A549 (cell line): ENCODE data around the gene ZNF335. TPM values are rescaled to one million over a fixed set of nuclear protein-coding genes. Genes with fewer than 3 reads are reported as not detected.

Experiments
- ATAC-seq, 2 experiments: fragments of 200-7000 bp in 1 of 2; fragments of >200 bp in 1 of 2; cut with Nextera tagmentation in 1 of 2; cut with Tn5 transposase in 1 of 2; 3 replicates each; pipeline versions ENCODE4 v1.8.0 to v1.9.1; 2018 to 2020; ENCODE audit warnings: mild to moderate bottlenecking in 1 of 2, moderate library complexity in 1 of 2
- CTCF ChIA-PET: fragments of 300-600 bp; sonication (Branson Sonifier 250); formaldehyde crosslinking; extraction: SDS; loops from one replicate; lab custom pipeline; 2021; ENCODE audit warnings: antibody characterized with exemption, inconsistent platforms; lab: Yijun Ruan, JAX
- POLR2A ChIA-PET: fragments of 350-600 bp; formaldehyde crosslinking; extraction: SDS; loops from one replicate; lab custom pipeline; 2021; ENCODE audit warnings: antibody characterized with exemption, inconsistent platforms; lab: Yijun Ruan, JAX
- DNase-seq, 2 experiments: peaks; one replicate each; pipeline versions ENCODE4 v3.0.0 to v3.0.0-alpha.2; 2011 to 2016; ENCODE audit warnings: low read depth in 1 of 2, low spot score in 1 of 2
- FAIRE-seq: peaks from 2 replicates; lab custom pipeline; 2011; peaks lifted over from hg19 to GRCh38; lab: Jason Lieb, UNC
- H3K27ac ChIP-seq, 2 experiments: fragments of >200 bp; sonication (Bioruptor Twin); formaldehyde crosslinking; 3 replicates each; pipeline ENCODE4 v1.5.1; 2016 to 2017
- H3K4me1 ChIP-seq: fragments of >200 bp; sonication (Bioruptor Twin); formaldehyde crosslinking; 3 replicates; pipeline ENCODE4 v1.6.1; 2016
- H3K4me2 ChIP-seq: fragments of >200 bp; sonication (Bioruptor Twin); formaldehyde crosslinking; 3 replicates; pipeline ENCODE4 v1.6.1; 2016
- H3K4me3 ChIP-seq: fragments of >200 bp; sonication (Bioruptor Twin); formaldehyde crosslinking; 3 replicates; pipeline ENCODE4 v1.5.1; 2016
- H3K9me3 ChIP-seq: fragments of >200 bp; sonication (Bioruptor Twin); formaldehyde crosslinking; 3 replicates; pipeline ENCODE4 v1.6.1; 2016
- ESRRA ChIP-seq: fragments of 150-350 bp; IDR thresholded peaks from 2 replicates; pipeline ENCODE4 v1.6.1; 2014; ENCODE audit warnings: mild to moderate bottlenecking, low read length, borderline replicate concordance
- HDAC2 ChIP-seq: fragments of 200-600 bp; sonication (generic); IDR thresholded peaks from 2 replicates; pipeline ENCODE4 v1.6.1; 2016
- HEYL ChIP-seq: fragments of 250-450 bp; sonication (Bioruptor Pico); IDR thresholded peaks from 2 replicates; pipeline ENCODE4 v1.8.0; 2021; ENCODE audit warnings: mild to moderate bottlenecking, moderate library complexity
- HOXA7 ChIP-seq: fragments of 250-450 bp; sonication (Bioruptor Pico); IDR thresholded peaks from 2 replicates; pipeline ENCODE4 v1.5.0; 2020; ENCODE audit warnings: mild to moderate bottlenecking, moderate library complexity
- HOXB13 ChIP-seq: fragments of 250-450 bp; sonication (Bioruptor Pico); IDR thresholded peaks from 2 replicates; pipeline ENCODE4 v1.5.0; 2020; ENCODE audit warnings: low read depth, mild to moderate bottlenecking, moderate library complexity
- KDM1A ChIP-seq: fragments of 200-600 bp; sonication (generic); IDR thresholded peaks from 2 replicates; pipeline ENCODE4 v1.6.1; 2016; ENCODE audit warnings: low read depth, mild to moderate bottlenecking
- NFE2L2 ChIP-seq: fragments of 150-350 bp; conservative IDR thresholded peaks from 2 replicates; pipeline ENCODE4 v1.6.1; 2014; ENCODE audit warnings: low read length
- NPAS2 ChIP-seq: fragments of 250-450 bp; sonication (Bioruptor Pico); IDR thresholded peaks from 2 replicates; pipeline ENCODE4 v1.8.0; 2022; ENCODE audit warnings: mild to moderate bottlenecking, moderate library complexity, borderline replicate concordance
- RARB ChIP-seq: fragments of 250-450 bp; sonication (Bioruptor Pico); IDR thresholded peaks from 2 replicates; pipeline ENCODE4 v1.8.0; 2021; ENCODE audit warnings: mild to moderate bottlenecking, moderate library complexity
- RCOR1 ChIP-seq: fragments of 150-350 bp; IDR thresholded peaks from 2 replicates; pipeline ENCODE4 v1.6.1; 2014; ENCODE audit warnings: antibody characterized with exemption, low read length, low read depth
- RFX5 ChIP-seq: fragments of 450-650 bp; IDR thresholded peaks from 2 replicates; pipeline ENCODE4 v1.7.1; 2014; ENCODE audit warnings: antibody characterized with exemption, mild to moderate bottlenecking, moderate library complexity
- RNF2 ChIP-seq: fragments of 200-600 bp; sonication (generic); IDR thresholded peaks from 2 replicates; pipeline ENCODE4 v1.6.1; 2016; ENCODE audit warnings: low read depth, mild to moderate bottlenecking, antibody characterized with exemption, moderate library complexity, borderline replicate concordance
- SMC3 ChIP-seq: fragments of >200 bp; sonication (Bioruptor Twin); formaldehyde crosslinking; IDR thresholded peaks from 3 replicates; pipeline ENCODE4 v1.6.1; 2018; ENCODE audit warnings: inconsistent platforms
- SREBF2 ChIP-seq: fragments of 450-650 bp; IDR thresholded peaks from 2 replicates; pipeline ENCODE4 v1.6.1; 2014; ENCODE audit warnings: mild to moderate bottlenecking, moderate library complexity
- TFCP2L1 ChIP-seq: fragments of 250-450 bp; sonication (Bioruptor Pico); IDR thresholded peaks from 2 replicates; pipeline ENCODE4 v1.5.0; 2021; ENCODE audit warnings: mild to moderate bottlenecking
- ZC3H11A ChIP-seq: fragments of 450-650 bp; IDR thresholded peaks from 2 replicates; pipeline ENCODE4 v1.6.1; 2014; ENCODE audit warnings: antibody characterized with exemption, mild to moderate bottlenecking
- ZNF302 ChIP-seq: fragments of 250-450 bp; sonication (Bioruptor Pico); IDR thresholded peaks from 2 replicates; pipeline ENCODE4 v1.9.0; 2021; ENCODE audit warnings: inconsistent platforms, mild to moderate bottlenecking, moderate library complexity
- WGBS: methylation state at CpG from one replicate; pipeline ENCODE4 v1.1.6; 2017; ENCODE audit errors: missing lambda C conversion rate; 5-methylcytosine and 5-hydroxymethylcytosine counted together
- polyA plus RNA-seq, 4 experiments: library from polyadenylated mRNA; depleted of rRNA in 3 of 4; stranded (reverse); fragments of >200 nt; fragmentation: RNase III in 1 of 4; extraction: RNeasy Plus Mini Kit Qiagen cat#74134 plus additional on column Dnase treatment in 1 of 4; gene quantifications; 2 replicates in 3 of 4; 3 replicates in 1 of 4; pipeline ENCODE4 v1.2.3, GENCODE V29; 2011 to 2017
- TF ChIP-seq, protein P1 (sequence below): fragments of 250-450 bp; sonication (Bioruptor Pico); IDR thresholded peaks from 2 replicates; pipeline ENCODE4 v1.5.0; 2020; ENCODE audit warnings: low read depth, mild to moderate bottlenecking, moderate library complexity
- TF ChIP-seq, protein P2 (sequence below): fragments of >200 bp; sonication (Bioruptor Twin); formaldehyde crosslinking; IDR thresholded peaks from 3 replicates; pipeline ENCODE4 v1.6.1; 2016
- TF ChIP-seq, protein P3 (sequence below): IDR thresholded peaks from 2 replicates; pipeline ENCODE4 v1.6.1; 2012
- TF ChIP-seq, protein P4 (sequence below): fragments of 200-600 bp; sonication (generic); IDR thresholded peaks from 2 replicates; pipeline ENCODE4 v1.6.1; 2016; ENCODE audit warnings: antibody characterized with exemption, mild to moderate bottlenecking, moderate library complexity

ZNF335 gene
- polyA plus RNA-seq, 2 of the 4 experiments (the other 2 are of a cell fraction): 7.3 to 9.3 TPM

DNA sequence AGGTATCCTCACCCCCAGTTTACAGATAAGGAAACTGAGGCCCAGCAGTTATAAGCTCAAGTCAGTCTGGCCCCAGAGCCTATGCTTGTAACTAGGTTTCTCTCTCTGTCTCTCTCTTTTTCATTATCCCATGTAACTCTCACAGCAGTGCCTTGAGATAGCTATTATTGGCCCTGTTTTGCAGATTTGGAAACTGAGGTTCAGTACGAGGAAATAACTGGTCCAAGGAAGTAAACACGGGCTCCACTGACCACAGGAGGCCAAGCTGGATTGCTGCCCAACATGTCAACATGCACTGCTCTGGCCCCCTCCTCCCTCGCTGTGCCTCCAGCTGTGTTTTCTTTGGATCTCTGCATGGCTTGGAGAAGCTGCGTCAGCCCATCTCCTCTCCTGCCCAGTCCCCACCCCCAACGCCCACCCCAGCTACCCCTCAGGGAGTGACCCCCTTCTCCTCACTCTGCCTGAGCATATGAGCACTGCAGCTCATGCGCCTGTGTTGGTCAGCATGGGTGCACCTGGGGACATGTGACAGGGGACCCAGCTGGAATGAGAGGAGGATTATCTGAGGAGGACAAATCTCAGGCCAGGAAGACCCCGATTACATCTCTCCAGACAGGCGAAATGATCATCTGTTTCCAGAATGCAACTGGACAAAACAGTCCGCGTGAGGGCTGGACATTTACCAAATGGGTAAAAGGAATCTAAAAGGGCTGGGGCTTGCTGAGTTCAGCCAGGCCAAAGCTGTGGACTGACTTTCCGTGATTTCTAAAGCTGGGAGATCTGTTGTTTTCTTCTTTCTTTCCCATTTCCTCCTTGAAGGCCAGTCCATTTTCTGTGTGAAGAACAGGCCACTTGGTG lies 52.2 kb downstream of the ZNF335 start:
- WGBS: 50% methylated on average over 10 of the region's 11 CpGs
- DNase-seq (no peak), ATAC-seq (0 out of 6 replicates have a peak, but pooled peaks of 1 of the 2 experiments have one; percentile 33), FAIRE-seq (no peak)
- Histone ChIP-seq H3K9me3 (no peaks in the 10 kb centered on the region), H3K4me1 (no peaks in the 10 kb centered on the region), H3K27ac (no peak overlapping the region), H3K4me2 (no peak overlapping the region), H3K4me3 (no peak overlapping the region)
- ChIA-PET CTCF (interaction anchor here (0.7 to 2.0 kb wide), 3 partner anchors 14 to 130 kb away, joined by 4 to 5 read pairs (median 5); no protein-coding TSS in a partner anchor), POLR2A (interaction anchor here (1.2 to 2.2 kb wide), 2 partner anchors 14 to 15 kb away, joined by 5 to 9 read pairs; no protein-coding TSS in a partner anchor)
- TF ChIP-seq HEYL (CRISPR knock-in tag): no peak
- TF ChIP-seq HOXA7: no peak
- TF ChIP-seq RNF2: no peak
- TF ChIP-seq, protein P1, sequence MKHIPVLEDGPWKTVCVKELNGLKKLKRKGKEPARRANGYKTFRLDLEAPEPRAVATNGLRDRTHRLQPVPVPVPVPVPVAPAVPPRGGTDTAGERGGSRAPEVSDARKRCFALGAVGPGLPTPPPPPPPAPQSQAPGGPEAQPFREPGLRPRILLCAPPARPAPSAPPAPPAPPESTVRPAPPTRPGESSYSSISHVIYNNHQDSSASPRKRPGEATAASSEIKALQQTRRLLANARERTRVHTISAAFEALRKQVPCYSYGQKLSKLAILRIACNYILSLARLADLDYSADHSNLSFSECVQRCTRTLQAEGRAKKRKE (CRISPR knock-in tag): no peak
- TF ChIP-seq SMC3: no peak
- TF ChIP-seq RCOR1: no peak
- TF ChIP-seq NPAS2 (CRISPR knock-in tag): no peak
- TF ChIP-seq, protein P2, sequence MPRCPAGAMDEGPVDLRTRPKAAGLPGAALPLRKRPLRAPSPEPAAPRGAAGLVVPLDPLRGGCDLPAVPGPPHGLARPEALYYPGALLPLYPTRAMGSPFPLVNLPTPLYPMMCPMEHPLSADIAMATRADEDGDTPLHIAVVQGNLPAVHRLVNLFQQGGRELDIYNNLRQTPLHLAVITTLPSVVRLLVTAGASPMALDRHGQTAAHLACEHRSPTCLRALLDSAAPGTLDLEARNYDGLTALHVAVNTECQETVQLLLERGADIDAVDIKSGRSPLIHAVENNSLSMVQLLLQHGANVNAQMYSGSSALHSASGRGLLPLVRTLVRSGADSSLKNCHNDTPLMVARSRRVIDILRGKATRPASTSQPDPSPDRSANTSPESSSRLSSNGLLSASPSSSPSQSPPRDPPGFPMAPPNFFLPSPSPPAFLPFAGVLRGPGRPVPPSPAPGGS: no peak
- TF ChIP-seq RARB: no peak
- no peak for TF ChIP-seq TFCP2L1 (CRISPR knock-in tag)
- TF ChIP-seq RFX5: no peak
- TF ChIP-seq ZNF302 (CRISPR knock-in tag): no peak
- TF ChIP-seq, protein P3, sequence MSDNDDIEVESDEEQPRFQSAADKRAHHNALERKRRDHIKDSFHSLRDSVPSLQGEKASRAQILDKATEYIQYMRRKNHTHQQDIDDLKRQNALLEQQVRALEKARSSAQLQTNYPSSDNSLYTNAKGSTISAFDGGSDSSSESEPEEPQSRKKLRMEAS: no peak
- no peak for TF ChIP-seq NFE2L2
- TF ChIP-seq HOXB13 (CRISPR knock-in tag): no peak
- TF ChIP-seq ZC3H11A: no peak
- TF ChIP-seq ESRRA: no peak
- TF ChIP-seq, protein P4, sequence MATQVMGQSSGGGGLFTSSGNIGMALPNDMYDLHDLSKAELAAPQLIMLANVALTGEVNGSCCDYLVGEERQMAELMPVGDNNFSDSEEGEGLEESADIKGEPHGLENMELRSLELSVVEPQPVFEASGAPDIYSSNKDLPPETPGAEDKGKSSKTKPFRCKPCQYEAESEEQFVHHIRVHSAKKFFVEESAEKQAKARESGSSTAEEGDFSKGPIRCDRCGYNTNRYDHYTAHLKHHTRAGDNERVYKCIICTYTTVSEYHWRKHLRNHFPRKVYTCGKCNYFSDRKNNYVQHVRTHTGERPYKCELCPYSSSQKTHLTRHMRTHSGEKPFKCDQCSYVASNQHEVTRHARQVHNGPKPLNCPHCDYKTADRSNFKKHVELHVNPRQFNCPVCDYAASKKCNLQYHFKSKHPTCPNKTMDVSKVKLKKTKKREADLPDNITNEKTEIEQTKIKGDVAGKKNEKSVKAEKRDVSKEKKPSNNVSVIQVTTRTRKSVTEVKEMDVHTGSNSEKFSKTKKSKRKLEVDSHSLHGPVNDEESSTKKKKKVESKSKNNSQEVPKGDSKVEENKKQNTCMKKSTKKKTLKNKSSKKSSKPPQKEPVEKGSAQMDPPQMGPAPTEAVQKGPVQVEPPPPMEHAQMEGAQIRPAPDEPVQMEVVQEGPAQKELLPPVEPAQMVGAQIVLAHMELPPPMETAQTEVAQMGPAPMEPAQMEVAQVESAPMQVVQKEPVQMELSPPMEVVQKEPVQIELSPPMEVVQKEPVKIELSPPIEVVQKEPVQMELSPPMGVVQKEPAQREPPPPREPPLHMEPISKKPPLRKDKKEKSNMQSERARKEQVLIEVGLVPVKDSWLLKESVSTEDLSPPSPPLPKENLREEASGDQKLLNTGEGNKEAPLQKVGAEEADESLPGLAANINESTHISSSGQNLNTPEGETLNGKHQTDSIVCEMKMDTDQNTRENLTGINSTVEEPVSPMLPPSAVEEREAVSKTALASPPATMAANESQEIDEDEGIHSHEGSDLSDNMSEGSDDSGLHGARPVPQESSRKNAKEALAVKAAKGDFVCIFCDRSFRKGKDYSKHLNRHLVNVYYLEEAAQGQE: no peak

DNA sequence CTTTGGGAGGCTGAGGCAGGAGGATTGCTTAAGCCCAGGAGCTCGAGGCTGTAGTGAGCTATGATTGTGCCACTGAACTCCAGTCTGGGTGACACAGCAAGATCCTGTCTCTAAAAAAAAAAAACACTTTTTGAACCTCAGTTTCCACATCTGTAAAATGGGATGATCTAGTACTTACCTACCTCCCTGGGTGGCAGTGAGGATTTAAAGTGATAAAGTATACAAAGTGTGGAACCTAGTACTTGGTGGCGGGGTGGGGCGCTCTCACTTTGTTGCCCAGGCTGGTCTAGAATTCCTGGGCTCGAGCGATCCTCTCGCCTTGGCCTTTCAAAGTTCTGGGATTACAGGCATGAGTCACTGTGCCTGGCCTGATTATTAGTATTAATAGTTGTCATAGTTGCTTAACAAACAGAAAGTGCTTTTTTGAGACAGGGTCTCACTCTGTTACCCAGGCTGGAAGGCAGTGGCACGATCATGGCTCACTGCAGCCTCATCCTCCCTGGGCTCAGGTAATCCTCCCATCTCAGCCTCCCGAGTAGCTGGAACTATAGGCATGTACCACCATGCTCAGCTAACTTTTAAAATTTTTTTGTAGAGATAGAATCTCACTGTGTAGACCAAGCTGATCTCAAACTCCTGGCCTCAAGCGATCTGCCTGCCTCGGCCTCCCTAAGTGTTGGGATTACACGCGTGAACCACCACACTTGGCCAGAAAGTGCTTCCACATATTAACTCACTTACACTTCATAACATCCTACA lies 53.0 kb downstream of the ZNF335 start:
- CTCF ChIA-PET: interaction anchor here (1.1 to 2.9 kb wide), 3 partner anchors 13 to 120 kb away, joined by 4 to 12 read pairs (median 5); partner anchors contain the start of gene PCIF1
- H3K4me1 ChIP-seq: no peaks in the 10 kb centered on the region
- no peaks in the 10 kb centered on the region for H3K9me3 ChIP-seq
- H3K4me2 ChIP-seq: no peak overlapping the region
- no peak for ATAC-seq
- TF ChIP-seq SREBF2 (no peak), HDAC2 (0 out of 2 replicates have a peak, but pooled peaks have one; percentile 35), KDM1A (peak; percentile 69; the same call in 1 of the 2 replicates)
- TF ChIP-seq, all 56 proteins: peak for 2
- WGBS: 80% methylated on average over 12 of the region's 12 CpGs
- POLR2A ChIA-PET: interaction anchor here (2.2 kb wide), 1 partner anchor 15 kb away, joined by 9 read pairs; no protein-coding TSS in a partner anchor
- DNase-seq (no peak), FAIRE-seq (no peak)
- Histone ChIP-seq H3K4me3 (no peak overlapping the region), H3K27ac (no peak overlapping the region)
